Measurements from ENCODE around the gene SSX4.
"Not testable (repeated sequence)": the region's sequence is repeated elsewhere in the genome, so short reads cannot be mapped to it uniquely, and the experiment has no call there.

The SSX4 gene

GRCh38 chrX:48383239-48383638 lies at the start of gene SSX4:
Gene SSX4, plus strand, starts transcription at chrX:48383539. Its CDS starts 515 bp downstream, at chrX:48384054.
- DNase-seq = not testable (repeated sequence)

- not testable (repeated sequence) for DNase-seq
These were observed 37.3 kb upstream of the SSX4 start for GRCh38 chrX:48346059-48346458.

GRCh38 chrX:48356315-48357094 lies 26.8 kb upstream of the SSX4 start, which contains the start of gene SSX3:
Gene SSX3, minus strand, starts transcription at chrX:48356703. Its CDS starts 1,454 bp downstream, at chrX:48355249.
- not testable (repeated sequence) for DNase-seq

- DNase-seq = no peak
These were observed 25.7 kb upstream of the SSX4 start for GRCh38 chrX:48357681-48358080.

- not testable (repeated sequence) for DNase-seq
These were observed 24.1 kb upstream of the SSX4 start for GRCh38 chrX:48359281-48359680.

- DNase-seq = not testable (repeated sequence)
These were observed 15.5 kb upstream of the SSX4 start for GRCh38 chrX:48367717-48368408.

GRCh38 chrX:48370408-48370807 lies 12.9 kb upstream of the SSX4 start:
- not testable (repeated sequence) for DNase-seq

- DNase-seq = not testable (repeated sequence)
These were observed 13.6 kb downstream of the SSX4 start for GRCh38 chrX:48396931-48397330.

- DNase-seq = not testable (repeated sequence)
These were observed 14.5 kb downstream of the SSX4 start for GRCh38 chrX:48397825-48398224.

GRCh38 chrX:48411860-48412259 lies 28.5 kb downstream of the SSX4 start, which contains the start of gene SSX4B:
Gene SSX4B, minus strand, starts transcription at chrX:48411960. Its CDS starts 588 bp downstream, at chrX:48411372.
- DNase-seq = not testable (repeated sequence)

- not testable (repeated sequence) for DNase-seq
These were observed 43.8 kb downstream of the SSX4 start for GRCh38 chrX:48427027-48427716.

GRCh38 chrX:48429606-48430005 lies 46.3 kb downstream of the SSX4 start:
- DNase-seq = not testable (repeated sequence)

- not testable (repeated sequence) for DNase-seq
These were observed 46.8 kb downstream of the SSX4 start for GRCh38 chrX:48430166-48430565.

GRCh38 chrX:48433713-48434112 lies 50.4 kb downstream of the SSX4 start:
- DNase-seq = peak in 1 of 2 donors; percentile 10

Measured in CD4-positive, alpha-beta T cell treated with Interleukin-1 beta for 1 hour (primary cell).